CD4-positive, alpha-beta T cell treated with Interleukin-15 for 4 hours (primary cell): ENCODE data around the gene DPP10.

Experiments
- DNase-seq: peaks from one replicate; pipeline ENCODE4 v3.0.0-alpha.2; 2020; ENCODE audit warnings: low spot score

DPP10 gene

GRCh38 chr2:115161081-115161770 lies 718.8 kb downstream of the DPP10 start:
- no peak for DNase-seq

GRCh38 chr2:115161771-115162493 lies 719.5 kb downstream of the DPP10 start:
- DNase-seq, result no peak

- DNase-seq, result no peak
Observed at GRCh38 chr2:115162494-115163293, 720.3 kb downstream of the DPP10 start.

GRCh38 chr2:115163572-115163971 lies 721.1 kb downstream of the DPP10 start:
- no peak for DNase-seq

- DNase-seq, result no peak
Observed at GRCh38 chr2:115165529-115166109, 723.2 kb downstream of the DPP10 start.

- no peak for DNase-seq
Observed at GRCh38 chr2:115168457-115168856, 726.0 kb downstream of the DPP10 start.

- DNase-seq, result no peak
Observed at GRCh38 chr2:115169814-115170213, 727.4 kb downstream of the DPP10 start.

- DNase-seq, result no peak
Observed at GRCh38 chr2:115171751-115172150, 729.3 kb downstream of the DPP10 start.

- DNase-seq, result no peak
Observed at GRCh38 chr2:115174651-115175050, 732.2 kb downstream of the DPP10 start.

GRCh38 chr2:115183144-115183543 lies 740.7 kb downstream of the DPP10 start:
- no peak for DNase-seq

GRCh38 chr2:115190459-115190858 lies 748.0 kb downstream of the DPP10 start:
- no peak for DNase-seq

- DNase-seq, result no peak
Observed at GRCh38 chr2:115194623-115195022, 752.2 kb downstream of the DPP10 start.

GRCh38 chr2:115196587-115196986 lies 754.1 kb downstream of the DPP10 start:
- DNase-seq, result no peak

GRCh38 chr2:115199966-115200365 lies 757.5 kb downstream of the DPP10 start:
- DNase-seq, result no peak

GRCh38 chr2:115201386-115201785 lies 758.9 kb downstream of the DPP10 start:
- DNase-seq, result no peak

- no peak for DNase-seq
Observed at GRCh38 chr2:115208493-115209164, 766.2 kb downstream of the DPP10 start.

- no peak for DNase-seq
Observed at GRCh38 chr2:115214050-115214449, 771.6 kb downstream of the DPP10 start.

- DNase-seq, result no peak
Observed at GRCh38 chr2:115219296-115219695, 776.9 kb downstream of the DPP10 start.

GRCh38 chr2:115234186-115234585 lies 791.7 kb downstream of the DPP10 start:
- DNase-seq, result no peak

GRCh38 chr2:115234737-115235136 lies 792.3 kb downstream of the DPP10 start:
- no peak for DNase-seq

- no peak for DNase-seq
Observed at GRCh38 chr2:115248066-115248465, 805.6 kb downstream of the DPP10 start.

- DNase-seq, result no peak
Observed at GRCh38 chr2:115277366-115277765, 834.9 kb downstream of the DPP10 start.
